Suprapubic skin (tissue), 4 donors: ENCODE measurements around the gene ENO2.

Source experiments
- CTCF ChIP-seq, 2 donors: fragments of 200-600 bp in 1 of 2; fragments of 450-650 bp in 1 of 2; sonication (generic) in 1 of 2; IDR thresholded peaks; one replicate each; pipeline ENCODE4 v1.5.1; 2016 to 2019; ENCODE audit warnings: antibody characterized with exemption in 2 of 2, mild to moderate bottlenecking in 1 of 2, moderate library complexity in 1 of 2
- EP300 ChIP-seq: sonication (generic); formaldehyde crosslinking; IDR thresholded peaks from one replicate; pipeline ENCODE4 v1.6.1; 2017; ENCODE audit warnings: antibody characterized with exemption
- POLR2A ChIP-seq, 2 donors: fragments of 450-650 bp; IDR thresholded peaks; one replicate each; pipeline ENCODE4 v1.6.1; 2017; ENCODE audit warnings: antibody characterized with exemption in 2 of 2, mild to moderate bottlenecking in 2 of 2, moderate library complexity in 2 of 2
- POLR2AphosphoS5 ChIP-seq, 3 donors: sonication (generic); formaldehyde crosslinking; IDR thresholded peaks; one replicate each; pipeline ENCODE4 v1.6.1; 2017; ENCODE audit warnings: antibody characterized with exemption in 3 of 3

GRCh38 chr12:6970096-6970527 lies 55.7 kb downstream of the ENO2 start:
- TF ChIP-seq CTCF (IDR thresholded peaks at IDR 0.05): no peak
- no peak for TF ChIP-seq POLR2A (IDR thresholded peaks at IDR 0.05)
- TF ChIP-seq POLR2AphosphoS5 (IDR thresholded peaks at IDR 0.05): no peak
- TF ChIP-seq EP300: no peak
